Activated CD8-positive, alpha-beta memory T cell treated with anti-CD3 and anti-CD28 coated beads, Interleukin-2, amount 50 U/mL, for 48 hours (primary cell): ENCODE measurements around the gene EMILIN2.

Experiments
- DNase-seq: peaks from one replicate; pipeline ENCODE4 v3.0.0-alpha.2; 2020

The EMILIN2 gene

DNA sequence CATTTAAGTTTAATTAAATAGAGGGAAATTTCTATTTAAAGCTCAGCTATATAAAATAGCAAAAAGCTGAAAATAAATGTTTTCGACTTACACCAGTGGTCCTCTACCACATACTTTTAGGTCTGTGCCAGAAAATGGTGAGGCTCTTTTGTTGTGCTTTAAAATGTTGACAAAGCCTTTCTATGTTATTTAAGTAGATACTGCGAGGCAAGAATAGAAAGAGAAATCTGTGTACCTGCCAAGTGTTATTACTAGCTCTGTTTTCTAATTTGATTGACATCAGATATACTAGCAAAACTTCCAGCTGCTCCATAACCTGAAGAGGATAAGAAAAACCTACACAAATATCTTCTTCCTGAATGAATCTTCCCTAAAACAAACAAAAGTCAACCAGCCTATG is 112.5 kb downstream of the EMILIN2 start:
- DNase-seq: no peak

- DNase-seq: no peak
These were observed 114.3 kb downstream of the EMILIN2 start for GRCh38 chr18:2960983-2961696.

DNA sequence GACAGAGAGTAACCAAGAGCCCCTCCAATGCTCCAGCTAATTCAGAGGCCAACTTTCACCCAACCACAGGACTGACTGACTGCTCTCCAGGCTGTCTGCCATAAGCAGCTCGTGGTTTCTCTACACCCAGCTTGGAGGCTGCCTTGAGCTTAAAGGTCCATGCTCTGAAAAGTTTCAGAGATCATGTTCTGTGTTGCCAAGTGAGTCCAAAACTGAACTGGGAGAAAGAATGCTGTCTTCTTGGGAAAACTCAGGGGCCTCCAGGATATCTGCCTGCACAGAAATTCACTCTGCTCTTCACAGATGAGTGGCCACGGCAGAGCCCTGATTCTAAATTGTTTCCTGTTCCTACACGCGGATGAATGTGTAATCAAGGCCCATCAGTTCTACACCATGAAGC is 115.0 kb downstream of the EMILIN2 start:
- no peak for DNase-seq

- no peak for DNase-seq
These were observed 116.2 kb downstream of the EMILIN2 start for GRCh38 chr18:2963048-2963447.

GRCh38 chr18:2964361-2965010 is 117.7 kb downstream of the EMILIN2 start:
- DNase-seq: no peak
